Umbilical cord (tissue), 2 donors: ENCODE measurements around the gene TAF5L. TPM values are rescaled to one million over a fixed set of nuclear protein-coding genes. Genes with fewer than 3 reads are reported as not detected.
"Not testable (repeated sequence)": the region's sequence is repeated elsewhere in the genome, so short reads cannot be mapped to it uniquely, and the experiment has no call there.

ENCODE experiments used
- DNase-seq: peaks from one replicate; pipeline ENCODE4 v3.0.0-alpha.2; 2015; ENCODE audit warnings: low spot score
- total RNA-seq: library from RNA; depleted of rRNA; stranded (reverse); fragments of >200 nt; gene quantifications from one replicate; pipeline ENCODE4 v1.2.3, GENCODE V29; 2014; ENCODE audit warnings: low replicate concordance; ENCODE audit not compliant: insufficient read depth

The TAF5L gene
- total RNA-seq, 1 donor from 2014 or later: 27.9 TPM

GRCh38 chr1:229603371-229604005 lies 22.4 kb downstream of the TAF5L start:
- no peak for DNase-seq

DNA sequence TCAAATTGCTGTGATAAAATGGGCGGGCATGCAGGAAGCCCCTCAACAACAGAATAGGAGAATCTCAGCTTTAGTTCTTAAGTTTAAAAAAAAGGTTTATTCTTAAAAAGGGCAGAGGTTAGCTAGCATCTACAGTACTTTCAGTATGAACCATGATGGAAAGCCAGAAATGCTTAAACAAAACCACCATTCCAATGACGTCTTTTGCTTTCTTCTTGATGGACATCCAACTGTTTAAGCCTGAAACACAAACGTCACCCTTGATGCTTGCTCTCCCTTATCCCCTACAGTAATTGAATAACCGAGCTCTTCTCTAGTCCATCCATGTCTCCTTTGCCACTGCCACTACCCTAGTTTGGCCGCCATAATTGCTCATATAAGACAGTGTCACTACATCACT lies 25.7 kb downstream of the TAF5L start:
- no peak for DNase-seq

GRCh38 chr1:229599218-229599954 lies 26.5 kb downstream of the TAF5L start:
- DNase-seq: no peak

DNA sequence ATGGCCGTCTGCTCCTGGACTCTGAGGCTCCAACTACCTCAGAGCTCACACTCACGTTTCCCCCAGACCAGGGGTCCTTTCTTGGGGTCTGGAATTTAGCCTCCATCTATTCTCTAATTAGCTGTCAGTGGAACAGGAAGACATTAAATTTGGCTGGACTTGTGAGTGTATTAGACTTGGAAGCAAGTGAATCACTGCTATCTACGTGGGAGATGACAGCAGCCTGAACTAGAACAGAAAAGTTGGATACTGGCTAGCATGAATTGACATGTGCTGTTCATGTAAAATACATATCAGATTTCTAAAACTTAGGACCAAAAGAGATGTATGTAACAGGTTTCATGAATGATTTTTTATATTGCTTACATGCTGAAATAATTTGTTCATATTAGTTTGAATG lies 28.0 kb downstream of the TAF5L start:
- no peak for DNase-seq

GRCh38 chr1:229596925-229597699 lies 28.8 kb downstream of the TAF5L start:
- DNase-seq: peak; percentile 6

DNA sequence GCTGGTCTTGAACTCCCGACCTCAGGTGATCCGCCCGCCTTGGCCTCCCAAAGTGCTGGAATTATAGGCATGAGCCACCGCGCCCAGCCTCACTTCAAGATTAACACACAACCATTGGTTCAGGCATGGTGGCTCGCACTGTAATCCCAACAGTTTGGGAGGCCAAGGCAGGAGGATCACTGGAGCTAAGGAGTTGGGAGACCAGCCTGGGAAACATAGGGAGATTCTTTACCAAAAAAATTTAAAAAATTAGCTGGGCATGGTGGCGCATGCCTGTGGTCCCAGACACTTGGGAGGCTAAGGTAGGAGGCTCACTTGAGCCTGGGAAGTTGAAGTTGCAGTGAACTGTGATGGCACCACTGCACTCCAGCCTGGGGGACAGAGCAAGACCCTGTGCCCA lies 30.0 kb downstream of the TAF5L start:
- not testable (repeated sequence) for DNase-seq

DNA sequence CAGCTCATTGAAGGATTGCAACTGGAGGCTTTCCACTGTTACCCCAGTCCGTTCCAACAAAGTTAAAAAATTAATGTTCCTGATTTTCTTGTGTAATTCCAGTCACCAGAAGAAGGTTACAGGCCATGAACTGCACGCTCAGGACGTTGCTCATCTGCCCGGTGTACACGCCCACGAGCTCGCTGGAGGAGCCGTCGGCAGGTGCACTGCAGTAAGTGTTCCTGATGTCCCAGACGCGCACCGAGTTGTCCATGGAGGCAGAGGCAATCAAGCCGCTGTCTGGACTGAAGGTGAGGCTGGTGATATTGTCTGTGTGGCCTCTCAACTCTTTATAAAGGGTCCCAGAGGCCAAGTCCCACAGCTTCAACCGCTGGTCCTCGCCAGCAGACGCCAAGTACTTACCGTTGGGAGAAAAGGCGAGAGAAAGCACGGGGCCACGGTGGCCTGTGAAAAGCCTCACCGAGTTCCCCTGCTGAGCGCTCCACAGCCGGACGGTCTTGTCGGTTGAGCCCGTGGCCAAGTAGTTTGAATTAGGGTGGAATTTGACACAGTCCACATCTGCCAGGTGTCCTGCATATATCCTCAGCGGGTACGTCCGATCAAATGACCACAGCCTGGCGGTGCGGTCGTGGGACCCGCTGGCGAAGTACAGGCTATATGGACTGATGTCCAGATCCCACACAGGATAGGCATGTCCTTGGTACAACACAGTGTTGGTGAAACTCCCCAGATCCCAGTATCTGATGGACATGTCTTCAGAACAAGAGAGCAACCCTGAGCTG lies 31.5 kb downstream of the TAF5L start:
- DNase-seq: no peak

DNA sequence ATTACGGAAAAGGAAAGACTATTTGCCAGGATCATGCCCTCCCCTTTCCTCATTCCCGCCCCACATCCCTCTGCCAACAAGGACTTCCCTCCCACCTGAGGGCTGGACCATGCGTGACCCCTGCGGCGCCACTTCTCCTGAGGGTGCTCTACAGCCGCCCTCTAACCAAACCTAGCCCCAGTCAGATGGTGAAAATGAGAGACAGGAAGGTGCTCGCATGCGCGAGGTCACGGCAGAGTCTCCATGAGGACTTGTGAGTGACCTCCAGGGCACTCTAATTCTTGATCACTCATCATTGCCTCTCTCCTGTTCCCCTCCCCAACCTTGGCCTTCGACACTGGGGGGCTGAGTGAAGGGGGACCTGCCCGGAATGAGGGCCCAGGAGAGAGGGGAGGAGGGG lies 32.1 kb downstream of the TAF5L start:
- no peak for DNase-seq

DNA sequence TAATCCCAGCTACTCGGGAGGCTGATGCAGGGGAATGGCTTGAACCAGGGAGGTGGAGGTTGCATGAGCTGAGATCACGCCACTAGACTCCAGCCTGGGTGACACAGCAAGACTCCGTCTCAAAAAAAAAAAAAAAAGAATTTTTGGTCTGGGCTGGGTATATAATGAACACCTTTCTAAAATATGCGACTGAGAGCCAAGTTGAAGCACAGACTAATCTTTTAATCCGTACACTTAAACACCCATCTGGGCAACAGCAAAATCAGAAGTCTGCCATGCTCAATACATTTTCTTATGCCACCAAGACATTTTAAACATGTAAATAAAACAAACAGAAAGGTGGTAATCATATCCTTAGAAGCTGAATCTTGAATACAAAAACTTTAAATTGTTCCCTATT lies 35.8 kb downstream of the TAF5L start:
- DNase-seq: no peak

DNA sequence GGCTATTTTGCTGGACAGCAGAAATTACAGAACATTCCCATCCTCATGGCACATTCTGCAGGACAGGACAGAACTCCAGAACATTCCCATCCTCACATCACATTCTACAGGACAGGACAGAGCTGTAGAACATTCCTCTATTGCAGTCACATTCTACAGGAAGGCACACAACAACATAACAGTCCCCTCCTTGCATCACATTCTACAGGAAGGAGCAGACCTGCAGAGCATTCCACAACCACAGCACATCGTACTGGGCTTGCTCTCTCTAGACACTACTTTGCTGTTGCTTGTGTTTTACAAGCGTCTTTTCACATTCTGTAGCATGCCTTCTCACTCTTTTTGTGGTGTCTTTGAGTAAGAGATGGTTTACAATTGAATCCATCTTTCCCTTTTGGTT lies 40.6 kb downstream of the TAF5L start:
- DNase-seq: no peak

GRCh38 chr1:229582715-229583114 lies 43.2 kb downstream of the TAF5L start:
- no peak for DNase-seq

- no peak for DNase-seq
Measured at GRCh38 chr1:229582011-229582694, 43.8 kb downstream of the TAF5L start.

- no peak for DNase-seq
Measured at GRCh38 chr1:229581485-229581884, 44.4 kb downstream of the TAF5L start.

DNA sequence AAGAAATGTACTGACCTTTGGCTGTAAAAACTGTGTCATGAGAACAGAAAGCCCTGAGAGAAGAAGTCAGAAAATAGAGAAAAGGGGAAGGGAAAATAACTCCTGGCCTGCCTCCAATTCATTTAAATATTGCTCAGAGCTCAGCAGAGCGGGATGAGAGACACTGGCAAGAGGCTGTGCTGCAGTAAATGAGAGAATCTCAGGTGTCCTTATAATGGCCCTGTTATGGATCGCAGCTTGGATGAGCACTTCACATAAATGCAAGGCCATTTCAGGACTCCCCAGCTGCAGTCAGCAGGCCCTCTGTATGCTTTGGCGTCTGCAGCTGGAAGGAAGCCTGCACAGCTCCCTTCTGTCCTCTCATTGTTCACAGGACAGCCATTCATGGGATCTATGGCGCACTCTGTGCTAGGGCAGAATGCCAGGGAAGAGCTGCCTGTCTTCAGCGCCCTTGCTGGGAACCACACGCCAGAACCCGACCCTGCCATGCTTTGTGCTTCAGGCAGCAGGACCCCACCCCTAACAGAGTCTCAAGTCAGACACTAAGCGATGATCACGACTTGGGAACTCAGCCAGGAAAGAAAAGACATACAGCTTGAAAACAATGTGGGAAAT lies 46.8 kb downstream of the TAF5L start:
- DNase-seq: peak; percentile 40

DNA sequence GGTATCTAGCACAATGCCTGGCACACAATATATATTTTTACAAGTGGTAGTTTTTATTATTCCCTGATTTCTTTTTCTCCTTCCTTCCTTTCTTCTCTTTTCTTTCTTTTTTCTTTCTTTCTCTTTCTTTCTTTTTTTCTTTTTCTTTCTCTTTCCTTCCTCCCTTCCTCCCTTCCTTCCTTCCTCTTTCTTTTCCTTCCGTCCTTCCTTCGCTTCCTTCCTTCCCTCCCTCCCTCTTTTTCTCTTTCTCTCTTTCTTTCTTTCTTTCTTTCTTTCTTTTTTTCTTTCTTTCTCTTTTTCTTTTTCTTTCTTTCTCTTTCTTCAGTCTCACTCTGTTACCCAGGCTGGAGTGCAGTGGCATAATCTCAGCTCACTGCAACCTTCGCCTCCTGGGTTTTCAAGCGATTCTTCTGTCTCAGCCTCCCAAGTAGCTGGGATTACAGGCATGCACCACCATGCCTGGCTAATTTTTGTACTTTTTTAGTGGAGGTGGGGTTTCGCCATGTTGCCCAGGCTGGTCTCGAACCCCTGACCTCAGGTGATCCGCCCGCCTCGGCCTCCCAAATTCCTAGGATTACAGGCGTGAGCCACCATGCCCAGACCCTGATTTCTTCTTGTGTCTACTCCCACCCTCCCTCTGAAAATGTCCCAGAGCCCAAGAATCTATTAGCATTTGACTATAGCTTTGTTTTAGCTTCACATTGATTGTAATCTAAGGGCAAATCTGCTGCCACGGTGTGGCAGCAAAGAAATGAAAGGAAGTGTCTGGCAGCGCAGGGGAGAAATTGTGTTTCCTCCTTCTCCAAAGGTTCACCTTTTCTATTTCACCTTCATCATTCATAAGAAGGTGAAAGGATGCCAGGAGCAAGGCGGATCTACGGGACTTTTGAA lies 47.5 kb downstream of the TAF5L start:
- DNase-seq: no peak

GRCh38 chr1:229574679-229575442 lies 51.1 kb downstream of the TAF5L start:
- DNase-seq: no peak

GRCh38 chr1:229572286-229572685 lies 53.6 kb downstream of the TAF5L start:
- DNase-seq: no peak

DNA sequence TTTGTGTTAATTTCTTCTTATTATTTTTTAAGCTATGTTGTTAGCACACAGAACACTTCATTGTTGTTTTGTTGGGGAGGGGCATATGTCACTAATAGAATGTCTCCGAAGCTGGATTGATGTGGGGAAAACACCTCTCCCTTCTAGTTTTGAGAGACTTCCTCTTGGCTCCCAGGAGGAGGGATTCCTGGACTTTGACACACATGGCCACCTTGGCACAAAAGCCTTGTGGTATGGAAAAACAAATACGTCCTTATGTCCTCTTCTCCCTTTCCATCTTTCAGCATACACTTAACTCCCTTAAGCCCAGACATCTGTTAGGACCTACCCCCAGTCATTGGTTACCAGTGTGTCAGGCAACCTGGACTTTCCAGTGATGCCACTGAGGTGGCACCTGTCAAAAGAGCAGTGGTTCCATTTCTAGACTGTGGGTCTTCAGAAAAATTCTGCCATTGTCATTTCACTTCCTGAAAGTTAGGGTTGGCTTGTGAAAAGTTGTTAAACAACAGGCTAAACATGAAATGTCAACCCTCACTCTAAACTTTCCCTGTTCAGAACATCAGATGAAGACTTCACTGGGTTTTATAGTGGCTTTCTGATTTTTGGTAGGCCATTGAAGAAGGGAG lies 54.9 kb downstream of the TAF5L start:
- no peak for DNase-seq

- no peak for DNase-seq
Measured at GRCh38 chr1:229570305-229570704, 55.6 kb downstream of the TAF5L start.
